HepG2 (cell line): Measurements from ENCODE around the gene CAPZA3. TPM values are rescaled to one million over a fixed set of nuclear protein-coding genes. Genes with fewer than 3 reads are reported as not detected.

Experiments used
- ATAC-seq: fragments of 200-7000 bp; cut with Tn5 transposase; 3 replicates; pipeline ENCODE4 v1.9.1; 2020; ENCODE audit warnings: mild to moderate bottlenecking, moderate library complexity
- BruUV-seq: library from RNA; stranded (reverse); fragments of 400-500 nt; replicated peaks from 2 replicates; lab custom pipeline; 2021; lab: Mats Ljungman, UMichigan
- CTCF ChIA-PET: fragments of 300-600 bp; formaldehyde crosslinking; extraction: SDS; loops from one replicate; lab custom pipeline; 2021; ENCODE audit warnings: low total read pairs, inconsistent platforms, low intra/inter-chr PET ratio; lab: Yijun Ruan, JAX
- POLR2A ChIA-PET: fragments of 350-600 bp; sonication (Branson Sonifier 250); formaldehyde crosslinking; loops from one replicate; lab custom pipeline; 2020; ENCODE audit warnings: antibody characterized with exemption, inconsistent platforms; lab: Yijun Ruan, JAX
- DNase-seq: peaks from one replicate; pipeline ENCODE4 v3.0.0-alpha.2; 2015; ENCODE audit warnings: low spot score
- FAIRE-seq: peaks from 3 replicates; lab custom pipeline; 2011; peaks lifted over from hg19 to GRCh38; lab: Jason Lieb, UNC
- H2AFZ ChIP-seq: one replicate; pipeline ENCODE4 v1.6.1; 2011; ENCODE audit warnings: low read length, inconsistent platforms
- H3K27ac ChIP-seq: fragments of 300-600 bp; 3 replicates; pipeline ENCODE4 v1.8.0; 2011; ENCODE audit warnings: mixed run types, mild to moderate bottlenecking, mixed read lengths, low read length, inconsistent platforms; ENCODE audit not compliant: insufficient read depth; ENCODE audit errors: extremely low read length
- H3K27me3 ChIP-seq, 2 experiments: fragments of 200-600 bp in 1 of 2; 2 replicates in 1 of 2; 3 replicates in 1 of 2; pipeline versions ENCODE4 v1.6.0 to v1.8.0; 2011; ENCODE audit warnings: low read length in 2 of 2, mild to moderate bottlenecking in 2 of 2, moderate library complexity in 2 of 2, inconsistent platforms in 1 of 2; ENCODE audit not compliant: insufficient read depth in 2 of 2, control insufficient read depth in 1 of 2
- H3K36me3 ChIP-seq, 2 experiments: fragments of 200-600 bp in 1 of 2; replicated peaks in 1 of 2; 2 replicates in 1 of 2; 3 replicates in 1 of 2; pipeline versions ENCODE4 v1.5.1 to v1.8.0; 2011; ENCODE audit warnings: low read length in 2 of 2, inconsistent platforms in 1 of 2; ENCODE audit not compliant: insufficient read depth in 2 of 2, control insufficient read depth in 1 of 2
- H3K4me1 ChIP-seq: 2 replicates; pipeline ENCODE4 v1.5.1; 2012; ENCODE audit warnings: low read length, inconsistent platforms; ENCODE audit not compliant: insufficient read depth
- H3K4me2 ChIP-seq: 2 replicates; pipeline ENCODE4 v1.6.0; 2011; ENCODE audit warnings: low read depth, low read length, inconsistent platforms
- H3K4me3 ChIP-seq, 3 experiments: fragments of 200-600 bp in 1 of 3; sonication (generic), shearing (Covaris generic) in 1 of 3; replicated peaks in 1 of 3; 2 replicates each; pipeline ENCODE4 v1.5.1; 2011 to 2016; ENCODE audit warnings: low read length in 3 of 3, inconsistent platforms in 2 of 3, low read depth in 2 of 3, mild to moderate bottlenecking in 2 of 3, control low read depth in 1 of 3, mixed read lengths in 1 of 3; ENCODE audit not compliant: insufficient read depth in 1 of 3
- H3K79me2 ChIP-seq: one replicate; pipeline ENCODE4 v1.6.1; 2011; ENCODE audit warnings: low read length, inconsistent platforms; ENCODE audit not compliant: insufficient read depth
- H3K9ac ChIP-seq: 2 replicates; pipeline ENCODE4 v1.6.0; 2011; ENCODE audit warnings: mild to moderate bottlenecking, low read depth, low read length, inconsistent platforms; ENCODE audit not compliant: insufficient read depth
- H3K9me3 ChIP-seq: 2 replicates; pipeline ENCODE4 v1.5.1; 2012; ENCODE audit warnings: mild to moderate bottlenecking, low read length
- H4K20me1 ChIP-seq: 2 replicates; pipeline ENCODE4 v1.6.0; 2011; ENCODE audit warnings: inconsistent platforms, mild to moderate bottlenecking, low read length, moderate library complexity; ENCODE audit not compliant: insufficient read depth
- ARID3A ChIP-seq: IDR thresholded peaks from 2 replicates; pipeline ENCODE4 v1.6.1; 2012; ENCODE audit warnings: low read depth, low read length, improper control_type of control experiment
- CEBPG ChIP-seq: IDR thresholded peaks from 2 replicates; pipeline ENCODE4 v1.6.1; 2016
- MTA1 ChIP-seq: sonication (generic); formaldehyde crosslinking; IDR thresholded peaks from 2 replicates; pipeline ENCODE4 v1.4.0; 2020; ENCODE audit warnings: missing genetic modification reagents, mild to moderate bottlenecking, borderline replicate concordance
- NCOA2 ChIP-seq: sonication (generic); formaldehyde crosslinking; IDR thresholded peaks from 2 replicates; pipeline ENCODE4 v1.8.0; 2022; ENCODE audit warnings: inconsistent platforms
- NR2F1 ChIP-seq, 2 experiments: fragments of 450-650 bp in 1 of 2; formaldehyde crosslinking in 1 of 2; IDR thresholded peaks; 2 replicates each; pipeline versions ENCODE4 v1.5.0 to v1.6.1; 2016 to 2020; ENCODE audit warnings: mild to moderate bottlenecking in 1 of 2, missing compliant biosample characterization in 1 of 2, missing genetic modification reagents in 1 of 2, moderate library complexity in 1 of 2
- SCMH1 ChIP-seq: sonication (generic); formaldehyde crosslinking; IDR thresholded peaks from 2 replicates; pipeline ENCODE4 v1.9.0; 2021; ENCODE audit warnings: missing genetic modification reagents, mild to moderate bottlenecking, borderline replicate concordance
- THAP9 ChIP-seq: sonication (generic); formaldehyde crosslinking; IDR thresholded peaks from 2 replicates; pipeline ENCODE4; 2020; ENCODE audit warnings: missing genetic modification reagents, mild to moderate bottlenecking, borderline replicate concordance
- U2AF1 ChIP-seq: fragments of 200-400 bp; formaldehyde crosslinking; optimal IDR thresholded peaks from 2 replicates; pipeline ENCODE3; 2017; ENCODE audit warnings: mild to moderate bottlenecking, low read depth, low read length
- ZKSCAN5 ChIP-seq: sonication (generic); formaldehyde crosslinking; IDR thresholded peaks from 2 replicates; pipeline ENCODE4 v1.5.1; 2020; ENCODE audit warnings: mild to moderate bottlenecking, missing genetic modification reagents
- ZNF124 ChIP-seq: sonication (generic); formaldehyde crosslinking; IDR thresholded peaks from 2 replicates; pipeline ENCODE4 v1.4.0; 2020; ENCODE audit warnings: missing genetic modification reagents
- ZNF3 ChIP-seq: IDR thresholded peaks from 2 replicates; pipeline ENCODE4 v1.7.0; 2017; ENCODE audit warnings: inconsistent platforms
- ZNF317 ChIP-seq: sonication (generic); formaldehyde crosslinking; IDR thresholded peaks from 2 replicates; pipeline ENCODE4 v1.5.0; 2020; ENCODE audit warnings: mild to moderate bottlenecking, missing genetic modification reagents
- ZNF746 ChIP-seq: sonication (generic); formaldehyde crosslinking; IDR thresholded peaks from 2 replicates; pipeline ENCODE4 v1.8.0; 2022; ENCODE audit warnings: mild to moderate bottlenecking, missing genetic modification reagents
- ZNF788 ChIP-seq: sonication (generic); formaldehyde crosslinking; IDR thresholded peaks from 2 replicates; pipeline ENCODE4 v1.5.0; 2020; ENCODE audit warnings: mild to moderate bottlenecking, missing genetic modification reagents, borderline replicate concordance
- WGBS: methylation state at CpG from one replicate; pipeline ENCODE4 v1.1.6; 2017; ENCODE audit warnings: low lambda C conversion rate; 5-methylcytosine and 5-hydroxymethylcytosine counted together
- in situ Hi-C: cut with HindIII; loops from 2 replicates; pipeline ENCODE4 v1.10.0; 2017; ENCODE audit warnings: low pct_unique_long_range_greater_than_20kb; ENCODE audit not compliant: extremely low pct_ligation_motif_present
- intact Hi-C: fragments of 100-400 bp; cut with micrococcal nuclease; formaldehyde crosslinking; loops from one replicate; pipeline ENCODE4 v1.10.0; 2022; ENCODE audit not compliant: unreplicated experiment
- polyA plus RNA-seq, 8 experiments: library from polyadenylated mRNA; depleted of rRNA in 3 of 8; stranded (reverse) in 7 of 8; unstranded in 1 of 8; fragments of >200 nt; fragmentation: Illumina TruSeq in 4 of 8; extraction: Trizol in 4 of 8; gene quantifications; 2 replicates each; pipeline versions ENCODE4 v1.2.1 to v1.2.3, GENCODE V29; 2011 to 2016; ENCODE audit warnings: low read depth in 4 of 8, missing spikeins in 1 of 8, mixed read lengths in 1 of 8; ENCODE audit not compliant: insufficient read depth in 1 of 8
- total RNA-seq, 5 experiments: library from RNA; depleted of rRNA; stranded (reverse); fragments of >200 nt; fragmentation: Illumina TruSeq; extraction: Trizol; gene quantifications; 2 replicates each; pipeline ENCODE4 v1.2.3, GENCODE V29; 2016; ENCODE audit warnings: low read depth in 1 of 5
- TF ChIP-seq, protein P1 (sequence below): sonication (generic); formaldehyde crosslinking; IDR thresholded peaks from 2 replicates; pipeline ENCODE4 v1.4.0; 2020; ENCODE audit warnings: missing genetic modification reagents
- TF ChIP-seq, protein P2 (sequence below): sonication (generic); formaldehyde crosslinking; IDR thresholded peaks from 2 replicates; pipeline ENCODE4 v1.4.0; 2020; ENCODE audit warnings: missing genetic modification reagents, borderline replicate concordance

The CAPZA3 gene
- total and polyA plus RNA-seq, 2 of the 13 experiments (the other 11 are each of a cell fraction or from before 2014, with no cell fraction given): not detected

- TF ChIP-seq THAP9 (CRISPR knock-in tag) (no peak), ARID3A (no peak), ZNF746 (CRISPR knock-in tag) (no peak), NCOA2 (CRISPR knock-in tag) (no peak), ZNF124 (CRISPR knock-in tag) (no peak), ZNF3 (CRISPR knock-in tag) (no peak), NR2F1 (CRISPR knock-in tag; IDR thresholded peaks at IDR 0.05) (no peak), MTA1 (CRISPR knock-in tag) (no peak), U2AF1 (no peak), CEBPG (CRISPR knock-in tag) (no peak)
These were observed 6.8 kb upstream of the CAPZA3 start (continued) for GRCh38 chr12:18731156-18731555.

- WGBS: 3% methylated on average over 1 of the region's 1 CpG
- in situ Hi-C loops: no loop called here
- Histone ChIP-seq H3K9ac (no peak overlapping the region), H2AFZ (no peak overlapping the region), H3K36me3 (no peaks in the 10 kb centered on the region), H3K4me1 (no peaks in the 10 kb centered on the region), H3K9me3 (no peaks in the 10 kb centered on the region), H3K27ac (no peak overlapping the region), H3K4me3 (no peak overlapping the region), H3K79me2 (no peaks in the 10 kb centered on the region), H3K4me2 (no peak overlapping the region), H3K27me3 (no peaks in the 10 kb centered on the region), H4K20me1 (no peaks in the 10 kb centered on the region)
- no peak for DNase-seq
- ChIA-PET POLR2A (no interaction called here), CTCF (no interaction called here)
- intact Hi-C loops: no loop called here
- BruUV-seq: no TSS peak
- no peak for ATAC-seq
- FAIRE-seq: no peak
- TF ChIP-seq ZNF317 (CRISPR knock-in tag) (no peak), ZNF788 (no peak), ZKSCAN5 (no peak), SCMH1 (no peak)
- TF ChIP-seq, protein P1, sequence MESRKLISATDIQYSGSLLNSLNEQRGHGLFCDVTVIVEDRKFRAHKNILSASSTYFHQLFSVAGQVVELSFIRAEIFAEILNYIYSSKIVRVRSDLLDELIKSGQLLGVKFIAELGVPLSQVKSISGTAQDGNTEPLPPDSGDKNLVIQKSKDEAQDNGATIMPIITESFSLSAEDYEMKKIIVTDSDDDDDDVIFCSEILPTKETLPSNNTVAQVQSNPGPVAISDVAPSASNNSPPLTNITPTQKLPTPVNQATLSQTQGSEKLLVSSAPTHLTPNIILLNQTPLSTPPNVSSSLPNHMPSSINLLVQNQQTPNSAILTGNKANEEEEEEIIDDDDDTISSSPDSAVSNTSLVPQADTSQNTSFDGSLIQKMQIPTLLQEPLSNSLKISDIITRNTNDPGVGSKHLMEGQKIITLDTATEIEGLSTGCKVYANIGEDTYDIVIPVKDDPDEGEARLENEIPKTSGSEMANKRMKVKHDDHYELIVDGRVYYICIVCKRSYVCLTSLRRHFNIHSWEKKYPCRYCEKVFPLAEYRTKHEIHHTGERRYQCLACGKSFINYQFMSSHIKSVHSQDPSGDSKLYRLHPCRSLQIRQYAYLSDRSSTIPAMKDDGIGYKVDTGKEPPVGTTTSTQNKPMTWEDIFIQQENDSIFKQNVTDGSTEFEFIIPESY (CRISPR knock-in tag): no peak
- TF ChIP-seq, protein P2, sequence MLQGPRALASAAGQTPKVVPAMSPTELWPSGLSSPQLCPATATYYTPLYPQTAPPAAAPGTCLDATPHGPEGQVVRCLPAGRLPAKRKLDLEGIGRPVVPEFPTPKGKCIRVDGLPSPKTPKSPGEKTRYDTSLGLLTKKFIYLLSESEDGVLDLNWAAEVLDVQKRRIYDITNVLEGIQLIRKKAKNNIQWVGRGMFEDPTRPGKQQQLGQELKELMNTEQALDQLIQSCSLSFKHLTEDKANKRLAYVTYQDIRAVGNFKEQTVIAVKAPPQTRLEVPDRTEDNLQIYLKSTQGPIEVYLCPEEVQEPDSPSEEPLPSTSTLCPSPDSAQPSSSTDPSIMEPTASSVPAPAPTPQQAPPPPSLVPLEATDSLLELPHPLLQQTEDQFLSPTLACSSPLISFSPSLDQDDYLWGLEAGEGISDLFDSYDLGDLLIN: no peak
These were observed 10.0 kb downstream of the CAPZA3 start for GRCh38 chr12:18747895-18748294.
